Measurements from ENCODE around the gene TCTA. TPM values are rescaled to one million over a fixed set of nuclear protein-coding genes. Genes with fewer than 3 reads are reported as not detected.

Gene TCTA
- polyA plus RNA-seq, 1 experiment, result 57.2 TPM

- POLR2A ChIA-PET, result no interaction called here
- peak; percentile 19; the same call in 1 of the 2 replicates for TF ChIP-seq CTCF (IDR thresholded peaks at IDR 0.05; ENCODE audit: insufficient read depth, low read depth, low read length)
- Histone ChIP-seq H3K36me3 (ENCODE audit: control insufficient read depth, insufficient read depth, low read length) (no peaks in the 10 kb centered on the region), H3K27me3 (ENCODE audit: control insufficient read depth, insufficient read depth, low read length) (no peaks in the 10 kb centered on the region), H3K4me3 (ENCODE audit: low read depth, low read length) (no peak overlapping the region)
- DNase-seq (ENCODE audit: low read depth), result no peak
- CTCF ChIA-PET, result interaction anchor here (0.9 to 1.4 kb wide), 3 partner anchors 10 to 283 kb away, joined by 3 to 7 read pairs (median 5); partner anchors contain the start of gene KLHDC8B
Measured at GRCh38 chr3:49454458-49454857, 42.2 kb downstream of the TCTA start.

GRCh38 chr3:49454898-49455681 lies 42.9 kb downstream of the TCTA start:
- Histone ChIP-seq H3K27me3 (ENCODE audit: control insufficient read depth, insufficient read depth, low read length) (no peaks in the 10 kb centered on the region), H3K36me3 (ENCODE audit: control insufficient read depth, insufficient read depth, low read length) (no peaks in the 10 kb centered on the region), H3K4me3 (ENCODE audit: low read depth, low read length) (no peak overlapping the region)
- no peak for TF ChIP-seq CTCF (IDR thresholded peaks at IDR 0.05; ENCODE audit: insufficient read depth, low read depth, low read length)
- POLR2A ChIA-PET, result no interaction called here
- CTCF ChIA-PET, result interaction anchor here (0.9 to 1.4 kb wide), 3 partner anchors 117 to 285 kb away, joined by 3 to 5 read pairs (median 4); partner anchors contain the start of gene KLHDC8B
- no peak for DNase-seq (ENCODE audit: low read depth)

GRCh38 chr3:49456466-49456865 lies 44.2 kb downstream of the TCTA start:
- no peak for DNase-seq (ENCODE audit: low read depth)
- H3K4me3 ChIP-seq (ENCODE audit: low read depth, low read length), result no peak overlapping the region
- POLR2A ChIA-PET, result no interaction called here
- no peak for TF ChIP-seq CTCF (IDR thresholded peaks at IDR 0.05; ENCODE audit: insufficient read depth, low read depth, low read length)
- H3K27me3 ChIP-seq (ENCODE audit: control insufficient read depth, insufficient read depth, low read length), result no peaks in the 10 kb centered on the region
- no peaks in the 10 kb centered on the region for H3K36me3 ChIP-seq (ENCODE audit: control insufficient read depth, insufficient read depth, low read length)
- CTCF ChIA-PET, result interaction anchor here (0.9 to 1.2 kb wide), 2 partner anchors 7 to 13 kb away, joined by 3 to 5 read pairs; no protein-coding TSS in a partner anchor

- DNase-seq (ENCODE audit: low read depth), result no peak
- Histone ChIP-seq H3K4me3 (ENCODE audit: low read depth, low read length) (no peak overlapping the region), H3K36me3 (ENCODE audit: control insufficient read depth, insufficient read depth, low read length) (no peaks in the 10 kb centered on the region), H3K27me3 (ENCODE audit: control insufficient read depth, insufficient read depth, low read length) (no peaks in the 10 kb centered on the region)
- ChIA-PET POLR2A (no interaction called here), CTCF (interaction anchor here (0.8 to 2.0 kb wide), 6 partner anchors 9 to 289 kb away, joined by 3 to 13 read pairs (median 5); partner anchors contain the start of genes DAG1 and KLHDC8B)
- TF ChIP-seq CTCF (IDR thresholded peaks at IDR 0.05; ENCODE audit: insufficient read depth, low read depth, low read length), result no peak
Measured at GRCh38 chr3:49460188-49460890, 48.1 kb downstream of the TCTA start.

GRCh38 chr3:49460956-49461355 lies 48.7 kb downstream of the TCTA start:
- H3K4me3 ChIP-seq (ENCODE audit: low read depth, low read length), result no peak overlapping the region
- POLR2A ChIA-PET, result no interaction called here
- DNase-seq (ENCODE audit: low read depth), result no peak
- CTCF ChIA-PET, result interaction anchor here (1.0 to 2.0 kb wide), 5 partner anchors 8 to 290 kb away, joined by 4 to 13 read pairs (median 6); partner anchors contain the start of genes DAG1 and KLHDC8B
- H3K36me3 ChIP-seq (ENCODE audit: control insufficient read depth, insufficient read depth, low read length), result no peaks in the 10 kb centered on the region
- H3K27me3 ChIP-seq (ENCODE audit: control insufficient read depth, insufficient read depth, low read length), result no peaks in the 10 kb centered on the region
- TF ChIP-seq CTCF (IDR thresholded peaks at IDR 0.05; ENCODE audit: insufficient read depth, low read depth, low read length), result no peak

Measured in BJ (cell line).